ENCODE data around the gene TIMP1. TPM values are rescaled to one million over a fixed set of nuclear protein-coding genes. Genes with fewer than 3 reads are reported as not detected.

The TIMP1 gene
- total and polyA plus RNA-seq, 10 of the 15 experiments (the other 5 are each of a cell fraction or from before 2014, with no cell fraction given): 101 to 341 (median 134) TPM

DNA sequence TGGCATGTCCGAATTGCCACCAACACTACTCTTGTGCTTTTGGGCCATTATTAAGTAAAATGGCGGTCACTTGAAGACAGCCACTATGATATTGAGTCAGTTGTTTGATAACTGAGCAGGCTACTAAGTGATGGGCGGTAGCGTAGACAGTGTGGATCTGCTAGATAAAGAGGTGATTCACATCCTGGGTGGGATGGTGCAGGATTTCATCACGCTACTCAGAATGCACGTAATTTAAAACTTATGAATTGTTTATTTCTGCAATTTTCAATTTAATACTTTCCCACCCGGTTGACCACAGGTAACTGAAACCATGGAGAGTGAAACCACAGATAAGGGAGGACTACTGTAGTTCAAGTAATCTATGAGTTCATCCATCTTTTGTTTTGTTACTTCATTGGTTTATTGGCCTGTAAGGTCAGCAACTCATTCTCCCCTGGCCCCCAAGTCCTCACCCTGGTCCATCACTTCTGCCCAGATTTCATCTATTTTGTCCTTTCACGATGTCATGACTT is 18.4 kb upstream of the TIMP1 start:
- no peak overlapping the region for H3K9ac ChIP-seq (ENCODE audit: control insufficient read depth, insufficient read depth, low read length)
- BruUV-seq (replicated peaks): no TSS peak
- RAD21 ChIA-PET (ENCODE audit: unreplicated experiment): interaction anchor here (1.6 kb wide), 1 partner anchor 80 kb away, joined by 4 read pairs; no protein-coding TSS in a partner anchor
- no peak overlapping the region for H2AFZ ChIP-seq (ENCODE audit: control insufficient read depth, low read depth, low read length)
- ATAC-seq (no peak), DNase-seq (ENCODE audit: low read depth, low spot score) (no peak), FAIRE-seq (no peak)
- SMC1A ChIA-PET (ENCODE audit: uncharacterized antibody, unreplicated experiment): interaction anchor here (1.0 kb wide), 1 partner anchor 80 kb away, joined by 4 read pairs; no protein-coding TSS in a partner anchor
- peak overlapping the region; percentile 4; the same call in 1 of the 2 replicates for H3K27ac ChIP-seq (ENCODE audit: control insufficient read depth, insufficient read depth)
- in situ Hi-C loops (cut with MboI) (loop anchor here (10.0 kb wide), 2 partner anchors 81 to 461 kb away; no protein-coding TSS in a partner anchor), intact Hi-C loops (cut with micrococcal nuclease; ENCODE audit: unreplicated experiment) (loop anchor here (2.0 to 5.0 kb wide), 4 partner anchors 81 to 463 kb away; partner anchors contain the start of gene ZNF81)
- POLR2A ChIA-PET: no interaction called here
- peak overlapping the region; percentile 40; the same call in 1 of the 2 replicates for H3K4me3 ChIP-seq
- H3K36me3 ChIP-seq (ENCODE audit: control insufficient read depth in 2 of 2, insufficient read depth in 2 of 2, low read length in 1 of 2): peaks cover 3 to 13% of the 10 kb centered on the region in 2 experiments
- no peaks in the 10 kb centered on the region for H3K9me3 ChIP-seq (replicated peaks; ENCODE audit: control insufficient read depth, insufficient read depth, low read length)
- no peaks in the 10 kb centered on the region for H3K27me3 ChIP-seq (replicated peaks in 1 of 2; ENCODE audit: control insufficient read depth in 2 of 2, insufficient read depth in 2 of 2, low read length in 1 of 2)
- TF ChIP-seq, protein P1, sequence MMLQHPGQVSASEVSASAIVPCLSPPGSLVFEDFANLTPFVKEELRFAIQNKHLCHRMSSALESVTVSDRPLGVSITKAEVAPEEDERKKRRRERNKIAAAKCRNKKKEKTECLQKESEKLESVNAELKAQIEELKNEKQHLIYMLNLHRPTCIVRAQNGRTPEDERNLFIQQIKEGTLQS (IDR thresholded peaks at IDR 0.05; ENCODE audit: borderline replicate concordance, extremely low read depth, low read depth, low read length): no peak
- TF ChIP-seq SMC3 (IDR thresholded peaks at IDR 0.05; ENCODE audit: borderline replicate concordance, low read length) (no peak), MEF2A (IDR thresholded peaks at IDR 0.05; ENCODE audit: insufficient read depth, low read depth, low read length) (no peak), NRF1 (conservative IDR thresholded peaks at IDR 0.05; ENCODE audit: low read depth, low read length) (no peak), RELA (IDR thresholded peaks at IDR 0.05; ENCODE audit: borderline replicate concordance, partially characterized antibody) (no peak), RB1 (IDR thresholded peaks at IDR 0.05; ENCODE audit: borderline replicate concordance) (no peak), CHD2 (IDR thresholded peaks at IDR 0.05; ENCODE audit: borderline replicate concordance, low read depth, low read length) (no peak), ZZZ3 (IDR thresholded peaks at IDR 0.05; ENCODE audit: control insufficient read depth, insufficient read length, low read depth) (no peak), TBL1XR1 (IDR thresholded peaks at IDR 0.05; ENCODE audit: low read depth, low read length) (no peak)
- TF ChIP-seq, protein P2, sequence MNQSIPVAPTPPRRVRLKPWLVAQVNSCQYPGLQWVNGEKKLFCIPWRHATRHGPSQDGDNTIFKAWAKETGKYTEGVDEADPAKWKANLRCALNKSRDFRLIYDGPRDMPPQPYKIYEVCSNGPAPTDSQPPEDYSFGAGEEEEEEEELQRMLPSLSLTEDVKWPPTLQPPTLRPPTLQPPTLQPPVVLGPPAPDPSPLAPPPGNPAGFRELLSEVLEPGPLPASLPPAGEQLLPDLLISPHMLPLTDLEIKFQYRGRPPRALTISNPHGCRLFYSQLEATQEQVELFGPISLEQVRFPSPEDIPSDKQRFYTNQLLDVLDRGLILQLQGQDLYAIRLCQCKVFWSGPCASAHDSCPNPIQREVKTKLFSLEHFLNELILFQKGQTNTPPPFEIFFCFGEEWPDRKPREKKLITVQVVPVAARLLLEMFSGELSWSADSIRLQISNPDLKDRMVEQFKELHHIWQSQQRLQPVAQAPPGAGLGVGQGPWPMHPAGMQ (IDR thresholded peaks at IDR 0.05; ENCODE audit: borderline replicate concordance): no peak
- WGBS (ENCODE audit: insufficient coverage, insufficient replicate concordance, low lambda C conversion rate, missing lambda C conversion rate): 36% methylated on average over 8 of the region's 8 CpGs
- H3K4me2 ChIP-seq (ENCODE audit: control insufficient read depth, insufficient read depth): peak overlapping the region; percentile 1; the same call in 1 of the 2 replicates
- H4K20me1 ChIP-seq (ENCODE audit: control insufficient read depth, insufficient read depth): no peaks in the 10 kb centered on the region
- H3K79me2 ChIP-seq (ENCODE audit: control insufficient read depth, insufficient read depth, low read length): peaks cover 22% of the 10 kb centered on the region
- no peaks in the 10 kb centered on the region; the same call in 1 of the 2 replicates for H3K4me1 ChIP-seq (ENCODE audit: control insufficient read depth, insufficient read depth, low read length)
- CTCF ChIA-PET: interaction anchor here (1.2 to 2.4 kb wide), 2 partner anchors 19 to 81 kb away, joined by 3 to 10 read pairs; no protein-coding TSS in a partner anchor

Data from GM12878 (cell line).